ENCODE results near the gene LRRK2.

The LRRK2 gene

GRCh38 chr12:40312196-40312595, 87.4 kb downstream of the LRRK2 start:
- no peak for DNase-seq
- intact Hi-C loops (cut with DNase I) = loop anchor here (5.0 kb wide), 1 partner anchor 160 kb away; no protein-coding TSS in a partner anchor

GRCh38 chr12:40312982-40313576, 88.3 kb downstream of the LRRK2 start:
- no peak for DNase-seq
- intact Hi-C loops (cut with DNase I) = loop anchor here (5.0 kb wide), 1 partner anchor 161 kb away; no protein-coding TSS in a partner anchor

GRCh38 chr12:40313928-40314327, 89.1 kb downstream of the LRRK2 start:
- intact Hi-C loops (cut with DNase I) = loop anchor here (5.0 kb wide), 1 partner anchor 162 kb away; no protein-coding TSS in a partner anchor
- DNase-seq = no peak

GRCh38 chr12:40314927-40315326, 90.1 kb downstream of the LRRK2 start:
- DNase-seq = no peak
- intact Hi-C loops (cut with DNase I) = loop anchor here (5.0 kb wide), 1 partner anchor 163 kb away; no protein-coding TSS in a partner anchor

- intact Hi-C loops (cut with DNase I) = no loop called here
- no peak for DNase-seq
These were observed 90.6 kb downstream of the LRRK2 start for GRCh38 chr12:40315375-40315774.

GRCh38 chr12:40324261-40324660, 99.5 kb downstream of the LRRK2 start:
- intact Hi-C loops (cut with DNase I) = no loop called here

GRCh38 chr12:40325349-40325960, 100.7 kb downstream of the LRRK2 start:
- DNase-seq = no peak
- intact Hi-C loops (cut with DNase I) = no loop called here

More at GRCh38 chr12:40324261-40324660, 99.5 kb downstream of the LRRK2 start:
- DNase-seq = no peak

GRCh38 chr12:40327535-40327934, 102.7 kb downstream of the LRRK2 start:
- intact Hi-C loops (cut with DNase I) = no loop called here
- DNase-seq = no peak

GRCh38 chr12:40330180-40330579, 105.4 kb downstream of the LRRK2 start:
- intact Hi-C loops (cut with DNase I) = no loop called here

GRCh38 chr12:40331886-40332285, 107.1 kb downstream of the LRRK2 start:
- intact Hi-C loops (cut with DNase I) = no loop called here
- DNase-seq = no peak

More at GRCh38 chr12:40330180-40330579, 105.4 kb downstream of the LRRK2 start:
- DNase-seq = no peak

- DNase-seq = no peak
- intact Hi-C loops (cut with DNase I) = no loop called here
These were observed 111.2 kb downstream of the LRRK2 start for GRCh38 chr12:40335991-40336390.

GRCh38 chr12:40336573-40337199, 111.9 kb downstream of the LRRK2 start:
- DNase-seq = no peak
- intact Hi-C loops (cut with DNase I) = no loop called here

GRCh38 chr12:40338071-40338470, 113.3 kb downstream of the LRRK2 start:
- no peak for DNase-seq
- intact Hi-C loops (cut with DNase I) = no loop called here

- DNase-seq = no peak
- intact Hi-C loops (cut with DNase I) = no loop called here
These were observed 113.8 kb downstream of the LRRK2 start for GRCh38 chr12:40338621-40339020.

GRCh38 chr12:40342010-40342409, 117.2 kb downstream of the LRRK2 start:
- intact Hi-C loops (cut with DNase I) = no loop called here
- no peak for DNase-seq

- intact Hi-C loops (cut with DNase I) = no loop called here
- no peak for DNase-seq
These were observed 118.3 kb downstream of the LRRK2 start for GRCh38 chr12:40343124-40343523.

GRCh38 chr12:40344312-40344711, 119.5 kb downstream of the LRRK2 start:
- DNase-seq = no peak
- intact Hi-C loops (cut with DNase I) = no loop called here

- intact Hi-C loops (cut with DNase I) = no loop called here
- no peak for DNase-seq
These were observed 127.2 kb downstream of the LRRK2 start for GRCh38 chr12:40351976-40352375.

- no peak for DNase-seq
- intact Hi-C loops (cut with DNase I) = no loop called here
These were observed 150.3 kb downstream of the LRRK2 start for GRCh38 chr12:40375076-40375475.

GRCh38 chr12:40376533-40377267, 151.9 kb downstream of the LRRK2 start:
- intact Hi-C loops (cut with DNase I) = no loop called here
- no peak for DNase-seq

- intact Hi-C loops (cut with DNase I) = no loop called here
- DNase-seq = no peak
These were observed 153.9 kb downstream of the LRRK2 start for GRCh38 chr12:40378691-40379090.
